Measurements from ENCODE around the gene KIR3DL1. TPM values are rescaled to one million over a fixed set of nuclear protein-coding genes. Genes with fewer than 3 reads are reported as not detected.
"Not testable (repeated sequence)": the region's sequence is repeated elsewhere in the genome, so short reads cannot be mapped to it uniquely, and the experiment has no call there.

KIR3DL1 gene
- total RNA-seq (not detected), polyA plus RNA-seq (ENCODE audit: insufficient read length in 2 of 2) (under 1 TPM in 1 of 2 donors, not detected in 1; 0.16 TPM)
- long read RNA-seq, donor 1, result 0 reads
- long read RNA-seq, donor 2, result 0 reads
- long read RNA-seq, donor 3, result 0 reads
- long read RNA-seq, donor 4, result 0 reads

- H3K36me3 ChIP-seq (ENCODE audit: control insufficient read depth, insufficient read depth, low read length); H3K27me3 ChIP-seq (ENCODE audit: control insufficient read depth, insufficient read depth, low read length); H3K4me3 ChIP-seq (ENCODE audit: low read depth, low read length); H3K27ac ChIP-seq (ENCODE audit: low read depth, low read length); DNase-seq (ENCODE audit: low read depth in 4 of 6, low spot score in 6 of 6); H3K9me3 ChIP-seq (ENCODE audit: control insufficient read depth, insufficient read depth, low read length); H3K4me1 ChIP-seq (ENCODE audit: control insufficient read depth, insufficient read depth, low read length): not testable (repeated sequence)
- WGBS (ENCODE audit: insufficient coverage), result 82% methylated on average over 10 of the region's 17 CpGs
Measured at GRCh38 chr19:54816251-54816650, at the start of gene KIR3DL1. KIR3DL1 (plus strand) TSS chr19:54816468.

GRCh38 chr19:54769646-54770045 is 46.6 kb upstream of the KIR3DL1 start, which contains the start of gene KIR2DL1:
KIR2DL1 (plus strand) TSS chr19:54769793; CDS start chr19:54769851, 58 bp downstream.
- 95% methylated on average over 15 of the region's 15 CpGs for WGBS (ENCODE audit: insufficient coverage)
- H3K4me3 ChIP-seq (ENCODE audit: low read depth, low read length); H3K9me3 ChIP-seq (ENCODE audit: control insufficient read depth, insufficient read depth, low read length); H3K4me1 ChIP-seq (ENCODE audit: control insufficient read depth, insufficient read depth, low read length); H3K27ac ChIP-seq (ENCODE audit: low read depth, low read length); H3K27me3 ChIP-seq (ENCODE audit: control insufficient read depth, insufficient read depth, low read length); H3K36me3 ChIP-seq (ENCODE audit: control insufficient read depth, insufficient read depth, low read length); DNase-seq (ENCODE audit: low read depth in 4 of 6, low spot score in 6 of 6): not testable (repeated sequence)

GRCh38 chr19:54770511-54770910 is 45.8 kb upstream of the KIR3DL1 start:
- not testable (repeated sequence) for H3K4me3 ChIP-seq (ENCODE audit: low read depth, low read length); H3K27ac ChIP-seq (ENCODE audit: low read depth, low read length); DNase-seq (ENCODE audit: low read depth in 4 of 6, low spot score in 6 of 6); H3K9me3 ChIP-seq (ENCODE audit: control insufficient read depth, insufficient read depth, low read length); H3K27me3 ChIP-seq (ENCODE audit: control insufficient read depth, insufficient read depth, low read length); H3K4me1 ChIP-seq (ENCODE audit: control insufficient read depth, insufficient read depth, low read length); H3K36me3 ChIP-seq (ENCODE audit: control insufficient read depth, insufficient read depth, low read length)
- WGBS (ENCODE audit: insufficient coverage), result 75% methylated on average over 3 of the region's 4 CpGs

GRCh38 chr19:54771018-54771960 is 45.0 kb upstream of the KIR3DL1 start:
- H3K9me3 ChIP-seq (ENCODE audit: control insufficient read depth, insufficient read depth, low read length); H3K27me3 ChIP-seq (ENCODE audit: control insufficient read depth, insufficient read depth, low read length); H3K27ac ChIP-seq (ENCODE audit: low read depth, low read length); H3K4me1 ChIP-seq (ENCODE audit: control insufficient read depth, insufficient read depth, low read length); H3K4me3 ChIP-seq (ENCODE audit: low read depth, low read length); DNase-seq (ENCODE audit: low read depth in 4 of 6, low spot score in 6 of 6); H3K36me3 ChIP-seq (ENCODE audit: control insufficient read depth, insufficient read depth, low read length): not testable (repeated sequence)
- WGBS (ENCODE audit: insufficient coverage), result 80% methylated on average over 11 of the region's 15 CpGs

- not testable (repeated sequence) for H3K36me3 ChIP-seq (ENCODE audit: control insufficient read depth, insufficient read depth, low read length); H3K27ac ChIP-seq (ENCODE audit: low read depth, low read length); H3K9me3 ChIP-seq (ENCODE audit: control insufficient read depth, insufficient read depth, low read length); H3K4me1 ChIP-seq (ENCODE audit: control insufficient read depth, insufficient read depth, low read length); H3K27me3 ChIP-seq (ENCODE audit: control insufficient read depth, insufficient read depth, low read length); H3K4me3 ChIP-seq (ENCODE audit: low read depth, low read length); DNase-seq (ENCODE audit: low read depth in 4 of 6, low spot score in 6 of 6)
- 35% methylated on average over 2 of the region's 2 CpGs for WGBS (ENCODE audit: insufficient coverage)
Measured at GRCh38 chr19:54772666-54773065, 43.6 kb upstream of the KIR3DL1 start.

GRCh38 chr19:54775095-54775815 is 41.0 kb upstream of the KIR3DL1 start:
- DNase-seq (ENCODE audit: low read depth in 4 of 6, low spot score in 6 of 6); H3K27ac ChIP-seq (ENCODE audit: low read depth, low read length); H3K4me3 ChIP-seq (ENCODE audit: low read depth, low read length); H3K27me3 ChIP-seq (ENCODE audit: control insufficient read depth, insufficient read depth, low read length); H3K36me3 ChIP-seq (ENCODE audit: control insufficient read depth, insufficient read depth, low read length); H3K9me3 ChIP-seq (ENCODE audit: control insufficient read depth, insufficient read depth, low read length); H3K4me1 ChIP-seq (ENCODE audit: control insufficient read depth, insufficient read depth, low read length): not testable (repeated sequence)
- WGBS (ENCODE audit: insufficient coverage), result 75% methylated on average over 9 of the region's 12 CpGs

GRCh38 chr19:54775830-54776229 is 40.4 kb upstream of the KIR3DL1 start:
- H3K4me3 ChIP-seq (ENCODE audit: low read depth, low read length); H3K27me3 ChIP-seq (ENCODE audit: control insufficient read depth, insufficient read depth, low read length); H3K27ac ChIP-seq (ENCODE audit: low read depth, low read length); H3K9me3 ChIP-seq (ENCODE audit: control insufficient read depth, insufficient read depth, low read length); H3K36me3 ChIP-seq (ENCODE audit: control insufficient read depth, insufficient read depth, low read length); H3K4me1 ChIP-seq (ENCODE audit: control insufficient read depth, insufficient read depth, low read length); DNase-seq (ENCODE audit: low read depth in 4 of 6, low spot score in 6 of 6): not testable (repeated sequence)
- WGBS (ENCODE audit: insufficient coverage), result 73% methylated on average over 2 of the region's 8 CpGs

- H3K36me3 ChIP-seq (ENCODE audit: control insufficient read depth, insufficient read depth, low read length); H3K4me1 ChIP-seq (ENCODE audit: control insufficient read depth, insufficient read depth, low read length); H3K27ac ChIP-seq (ENCODE audit: low read depth, low read length); H3K27me3 ChIP-seq (ENCODE audit: control insufficient read depth, insufficient read depth, low read length); H3K9me3 ChIP-seq (ENCODE audit: control insufficient read depth, insufficient read depth, low read length); DNase-seq (ENCODE audit: low read depth in 4 of 6, low spot score in 6 of 6); H3K4me3 ChIP-seq (ENCODE audit: low read depth, low read length): not testable (repeated sequence)
- WGBS (ENCODE audit: insufficient coverage), result no CpG with 5 or more reads among the region's 4 CpGs
Measured at GRCh38 chr19:54777851-54778250, 38.4 kb upstream of the KIR3DL1 start.

GRCh38 chr19:54778896-54779295 is 37.4 kb upstream of the KIR3DL1 start:
- not testable (repeated sequence) for H3K27me3 ChIP-seq (ENCODE audit: control insufficient read depth, insufficient read depth, low read length); H3K4me3 ChIP-seq (ENCODE audit: low read depth, low read length); H3K4me1 ChIP-seq (ENCODE audit: control insufficient read depth, insufficient read depth, low read length); H3K36me3 ChIP-seq (ENCODE audit: control insufficient read depth, insufficient read depth, low read length); H3K27ac ChIP-seq (ENCODE audit: low read depth, low read length); H3K9me3 ChIP-seq (ENCODE audit: control insufficient read depth, insufficient read depth, low read length); DNase-seq (ENCODE audit: low read depth in 4 of 6, low spot score in 6 of 6)
- 90% methylated on average over 4 of the region's 7 CpGs for WGBS (ENCODE audit: insufficient coverage)
